Astrocyte of the cerebellum (primary cell): ENCODE measurements around the gene ZC3H15.

Source experiments
- DNase-seq: peaks from one replicate; pipeline ENCODE4 v3.0.0-alpha.2; 2011; ENCODE audit warnings: low read depth
- H3K4me3 ChIP-seq: 2 replicates; pipeline ENCODE4 v1.5.1; 2011; ENCODE audit warnings: mild to moderate bottlenecking, low read depth, low read length, moderate library complexity
- CTCF ChIP-seq: IDR thresholded peaks from 2 replicates; pipeline ENCODE4 v1.5.1; 2012; ENCODE audit warnings: low read length, low read depth, moderate library complexity, mild to moderate bottlenecking; ENCODE audit errors: missing control alignments
- in situ Hi-C: cut with HindIII; loops from 2 replicates; pipeline ENCODE4 v1.10.0; 2017; ENCODE audit warnings: low sequenced_read_pairs

ZC3H15 gene

GRCh38 chr2:186526281-186526680 lies 40.2 kb downstream of the ZC3H15 start:
- in situ Hi-C loops: no loop called here
- TF ChIP-seq CTCF: no peak
- no peak overlapping the region for H3K4me3 ChIP-seq
- no peak for DNase-seq

GRCh38 chr2:186530314-186530713 lies 44.3 kb downstream of the ZC3H15 start:
- no peak for TF ChIP-seq CTCF
- in situ Hi-C loops: no loop called here
- H3K4me3 ChIP-seq: no peak overlapping the region
- DNase-seq: no peak

GRCh38 chr2:186531257-186531775 lies 45.3 kb downstream of the ZC3H15 start:
- DNase-seq: no peak
- in situ Hi-C loops: no loop called here
- no peak overlapping the region for H3K4me3 ChIP-seq
- TF ChIP-seq CTCF: no peak

GRCh38 chr2:186532891-186533290 lies 46.8 kb downstream of the ZC3H15 start:
- no peak for TF ChIP-seq CTCF
- no peak for DNase-seq
- in situ Hi-C loops: no loop called here
- H3K4me3 ChIP-seq: no peak overlapping the region

GRCh38 chr2:186533717-186534116 lies 47.7 kb downstream of the ZC3H15 start:
- no peak overlapping the region for H3K4me3 ChIP-seq
- in situ Hi-C loops: no loop called here
- TF ChIP-seq CTCF: no peak
- no peak for DNase-seq

GRCh38 chr2:186534406-186534805 lies 48.3 kb downstream of the ZC3H15 start:
- no peak for DNase-seq
- in situ Hi-C loops: no loop called here
- no peak for TF ChIP-seq CTCF
- H3K4me3 ChIP-seq: no peak overlapping the region

GRCh38 chr2:186535861-186536260 lies 49.8 kb downstream of the ZC3H15 start:
- no peak for DNase-seq
- no peak for TF ChIP-seq CTCF
- no peak overlapping the region for H3K4me3 ChIP-seq
- in situ Hi-C loops: no loop called here
